Measurements from ENCODE around the gene CALML3. TPM values are rescaled to one million over a fixed set of nuclear protein-coding genes. Genes with fewer than 3 reads are reported as not detected.

The CALML3 gene
- total and polyA plus RNA-seq, 2 of the 13 experiments (the other 11 are each of a cell fraction or from before 2014, with no cell fraction given): not detected

DNA sequence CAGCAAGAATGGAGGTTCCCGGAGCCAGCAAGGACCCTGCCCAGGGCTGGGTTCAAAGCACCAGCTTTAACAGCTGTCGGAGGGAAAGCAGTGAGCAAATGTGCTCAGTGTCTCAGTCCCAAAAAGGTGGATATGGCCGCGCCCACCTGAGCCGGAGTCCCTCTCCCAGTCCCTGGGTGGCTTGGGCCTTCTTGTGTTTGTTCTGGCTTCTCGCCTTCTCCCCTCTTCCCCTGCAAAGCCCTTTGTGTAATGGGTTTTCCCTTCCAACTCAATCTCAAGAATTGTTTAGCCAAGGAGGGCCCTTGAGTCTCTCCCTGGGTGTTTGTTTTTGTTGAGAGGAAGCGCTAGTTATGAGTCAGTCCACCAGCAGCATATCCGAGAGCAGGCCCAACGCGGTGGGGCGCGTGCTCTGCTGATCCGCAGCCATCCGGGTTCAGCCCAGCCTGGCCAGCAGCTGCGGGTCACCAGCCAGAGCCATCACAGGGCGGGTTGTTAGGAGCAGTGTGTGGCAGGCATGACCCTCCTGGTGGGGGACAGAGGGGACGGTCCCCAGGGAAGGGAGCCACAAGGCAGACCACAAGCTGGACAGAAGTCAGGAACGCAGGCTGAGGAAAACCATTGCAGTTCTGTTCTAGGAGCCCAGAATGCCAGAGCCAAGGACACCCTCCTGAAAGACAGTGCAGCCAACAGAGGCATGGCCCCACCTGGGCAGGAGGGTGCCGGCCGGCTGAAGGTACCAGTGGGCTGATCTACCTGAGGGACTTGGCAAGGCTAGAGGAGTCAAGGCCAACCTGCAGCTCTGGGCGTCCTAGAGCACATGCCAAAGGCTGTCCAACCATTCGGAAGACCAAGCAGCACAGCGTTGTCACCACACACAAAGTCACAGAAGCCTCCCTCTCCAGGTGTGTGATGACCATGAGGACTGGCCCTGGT is 21.3 kb downstream of the CALML3 start (continued):
- no peak for TF ChIP-seq ZNF407 (CRISPR knock-in tag; IDR thresholded peaks at IDR 0.05; ENCODE audit: not compliant biosample characterization)
- no peak for TF ChIP-seq DNMT3B (CRISPR knock-in tag; conservative IDR thresholded peaks at IDR 0.05)
- no peak for TF ChIP-seq SOX13 (IDR thresholded peaks at IDR 0.05)
- TF ChIP-seq SOX13 (CRISPR knock-in tag; conservative IDR thresholded peaks at IDR 0.05 in 1 of 2, IDR thresholded peaks at IDR 0.05 in 1 of 2): no peak
- TF ChIP-seq ZNF558 (CRISPR knock-in tag; IDR thresholded peaks at IDR 0.05; ENCODE audit: borderline replicate concordance): no peak
- no peak for TF ChIP-seq MED8 (CRISPR knock-in tag; IDR thresholded peaks at IDR 0.05; ENCODE audit: insufficient replicate concordance)
- no peak for TF ChIP-seq RELA (CRISPR knock-in tag; IDR thresholded peaks at IDR 0.05)
- TF ChIP-seq, protein P1, sequence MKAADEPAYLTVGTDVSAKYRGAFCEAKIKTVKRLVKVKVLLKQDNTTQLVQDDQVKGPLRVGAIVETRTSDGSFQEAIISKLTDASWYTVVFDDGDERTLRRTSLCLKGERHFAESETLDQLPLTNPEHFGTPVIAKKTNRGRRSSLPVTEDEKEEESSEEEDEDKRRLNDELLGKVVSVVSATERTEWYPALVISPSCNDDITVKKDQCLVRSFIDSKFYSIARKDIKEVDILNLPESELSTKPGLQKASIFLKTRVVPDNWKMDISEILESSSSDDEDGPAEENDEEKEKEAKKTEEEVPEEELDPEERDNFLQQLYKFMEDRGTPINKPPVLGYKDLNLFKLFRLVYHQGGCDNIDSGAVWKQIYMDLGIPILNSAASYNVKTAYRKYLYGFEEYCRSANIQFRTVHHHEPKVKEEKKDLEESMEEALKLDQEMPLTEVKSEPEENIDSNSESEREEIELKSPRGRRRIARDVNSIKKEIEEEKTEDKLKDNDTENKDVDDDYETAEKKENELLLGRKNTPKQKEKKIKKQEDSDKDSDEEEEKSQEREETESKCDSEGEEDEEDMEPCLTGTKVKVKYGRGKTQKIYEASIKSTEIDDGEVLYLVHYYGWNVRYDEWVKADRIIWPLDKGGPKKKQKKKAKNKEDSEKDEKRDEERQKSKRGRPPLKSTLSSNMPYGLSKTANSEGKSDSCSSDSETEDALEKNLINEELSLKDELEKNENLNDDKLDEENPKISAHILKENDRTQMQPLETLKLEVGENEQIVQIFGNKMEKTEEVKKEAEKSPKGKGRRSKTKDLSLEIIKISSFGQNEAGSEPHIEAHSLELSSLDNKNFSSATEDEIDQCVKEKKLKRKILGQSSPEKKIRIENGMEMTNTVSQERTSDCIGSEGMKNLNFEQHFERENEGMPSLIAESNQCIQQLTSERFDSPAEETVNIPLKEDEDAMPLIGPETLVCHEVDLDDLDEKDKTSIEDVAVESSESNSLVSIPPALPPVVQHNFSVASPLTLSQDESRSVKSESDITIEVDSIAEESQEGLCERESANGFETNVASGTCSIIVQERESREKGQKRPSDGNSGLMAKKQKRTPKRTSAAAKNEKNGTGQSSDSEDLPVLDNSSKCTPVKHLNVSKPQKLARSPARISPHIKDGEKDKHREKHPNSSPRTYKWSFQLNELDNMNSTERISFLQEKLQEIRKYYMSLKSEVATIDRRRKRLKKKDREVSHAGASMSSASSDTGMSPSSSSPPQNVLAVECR (CRISPR knock-in tag; IDR thresholded peaks at IDR 0.05; ENCODE audit: borderline replicate concordance): no peak
- TF ChIP-seq, protein P2, sequence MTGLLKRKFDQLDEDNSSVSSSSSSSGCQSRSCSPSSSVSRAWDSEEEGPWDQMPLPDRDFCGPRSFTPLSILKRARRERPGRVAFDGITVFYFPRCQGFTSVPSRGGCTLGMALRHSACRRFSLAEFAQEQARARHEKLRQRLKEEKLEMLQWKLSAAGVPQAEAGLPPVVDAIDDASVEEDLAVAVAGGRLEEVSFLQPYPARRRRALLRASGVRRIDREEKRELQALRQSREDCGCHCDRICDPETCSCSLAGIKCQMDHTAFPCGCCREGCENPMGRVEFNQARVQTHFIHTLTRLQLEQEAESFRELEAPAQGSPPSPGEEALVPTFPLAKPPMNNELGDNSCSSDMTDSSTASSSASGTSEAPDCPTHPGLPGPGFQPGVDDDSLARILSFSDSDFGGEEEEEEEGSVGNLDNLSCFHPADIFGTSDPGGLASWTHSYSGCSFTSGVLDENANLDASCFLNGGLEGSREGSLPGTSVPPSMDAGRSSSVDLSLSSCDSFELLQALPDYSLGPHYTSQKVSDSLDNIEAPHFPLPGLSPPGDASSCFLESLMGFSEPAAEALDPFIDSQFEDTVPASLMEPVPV (CRISPR knock-in tag; IDR thresholded peaks at IDR 0.05): no peak
- TF ChIP-seq PPARG (CRISPR knock-in tag; conservative IDR thresholded peaks at IDR 0.05): no peak
- TF ChIP-seq ZNF451 (CRISPR knock-in tag; IDR thresholded peaks at IDR 0.05): no peak
- no peak for TF ChIP-seq FOXK1 (CRISPR knock-in tag; IDR thresholded peaks at IDR 0.05; ENCODE audit: borderline replicate concordance, low read depth)
- TF ChIP-seq NFE2L1 (CRISPR knock-in tag; IDR thresholded peaks at IDR 0.05; ENCODE audit: borderline replicate concordance): no peak
- peak; percentile 6 for TF ChIP-seq ZNF883 (CRISPR knock-in tag; IDR thresholded peaks at IDR 0.05; ENCODE audit: not compliant biosample characterization)

Data from HepG2 (cell line).